Cardiac fibroblast (primary cell): Measurements from ENCODE around the gene CCNQ.

Experiments
- DNase-seq, 2 donors: peaks; one replicate each; pipeline versions ENCODE4 v3.0.0 to v3.0.0-alpha.2; 2010; ENCODE audit warnings: low read depth in 2 of 2
- H3K4me3 ChIP-seq, 2 donors: replicated peaks in 1 of 2; 1 replicate in 1 of 2; 2 replicates in 1 of 2; pipeline ENCODE4 v1.5.1; 2011; ENCODE audit warnings: low read depth in 2 of 2, low read length in 2 of 2, mild to moderate bottlenecking in 2 of 2, moderate library complexity in 1 of 2
- CTCF ChIP-seq: IDR thresholded peaks from one replicate; pipeline ENCODE4 v1.5.1; 2011; ENCODE audit warnings: low read depth, mild to moderate bottlenecking, low read length, inconsistent platforms

CCNQ gene

DNA sequence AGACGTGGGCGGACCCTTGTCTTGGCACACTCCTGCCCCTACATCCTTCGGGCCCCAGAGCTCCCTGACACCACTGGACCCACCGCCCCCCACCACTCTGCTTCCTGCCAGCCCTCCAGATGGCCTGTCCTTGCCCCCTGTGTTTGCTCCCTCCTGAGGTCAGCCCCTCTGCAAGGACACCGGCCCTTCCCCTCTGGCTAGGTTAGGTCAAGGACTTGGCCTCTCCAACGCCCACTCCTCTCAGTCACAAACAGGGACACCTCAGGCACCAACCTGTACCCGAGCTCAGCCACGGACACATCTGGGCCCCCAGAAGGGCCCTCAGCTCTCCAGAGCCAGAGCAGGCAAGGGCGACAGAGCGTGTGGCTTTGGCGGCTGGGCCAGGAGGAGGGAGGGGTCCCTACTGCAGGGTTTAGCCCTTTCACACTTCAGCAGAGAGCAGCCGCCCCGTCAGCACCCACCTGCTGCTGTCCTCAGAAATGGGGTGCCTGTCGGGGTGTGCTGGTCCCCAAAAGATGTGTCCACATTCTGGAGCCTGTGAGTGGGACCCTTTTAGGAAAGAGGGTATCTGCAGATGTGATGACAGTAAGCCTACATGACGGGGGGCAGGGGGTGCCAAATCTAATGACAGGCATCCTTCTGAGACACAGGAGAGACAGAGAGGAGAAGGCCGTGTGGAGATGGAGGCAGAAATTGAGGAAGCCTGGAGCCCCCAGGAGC, 24.5 kb upstream of the CCNQ start:
- no peak for TF ChIP-seq CTCF

DNA sequence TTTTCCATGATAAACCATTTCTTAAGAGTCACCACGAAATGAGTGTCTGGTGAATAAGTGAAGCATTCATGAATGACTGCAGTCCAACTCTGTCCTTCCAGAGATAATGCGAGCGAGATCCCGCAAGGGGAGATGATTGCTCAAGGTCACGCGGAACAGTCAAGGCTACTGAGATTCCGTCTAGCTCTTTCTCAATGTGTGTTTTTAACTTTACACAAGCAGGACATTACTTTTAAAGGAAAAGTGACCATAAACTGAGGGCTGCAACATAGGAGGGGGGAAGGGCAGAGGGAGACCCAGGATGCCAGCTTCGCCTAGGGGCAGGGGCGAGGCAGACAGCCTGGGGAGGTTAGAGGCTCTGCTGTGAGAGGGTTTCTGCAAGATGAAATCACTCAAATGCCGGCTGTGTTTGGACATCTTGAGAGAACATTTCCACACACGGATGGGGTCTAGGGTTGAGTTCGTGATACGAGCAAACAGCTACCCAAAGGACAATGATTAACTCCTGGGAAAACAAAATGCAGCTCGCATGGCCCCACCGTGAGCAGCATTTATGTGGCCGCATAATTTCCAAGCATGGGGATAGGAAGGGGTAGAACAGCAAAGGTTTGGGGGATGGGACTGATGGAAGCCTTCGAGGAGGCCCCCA, 23.8 kb upstream of the CCNQ start:
- DNase-seq: no peak
- TF ChIP-seq CTCF: no peak
- H3K4me3 ChIP-seq: no peak overlapping the region

More for the DNA sequence above, 24.5 kb upstream of the CCNQ start:
- no peak for DNase-seq
- H3K4me3 ChIP-seq: no peak overlapping the region

DNA sequence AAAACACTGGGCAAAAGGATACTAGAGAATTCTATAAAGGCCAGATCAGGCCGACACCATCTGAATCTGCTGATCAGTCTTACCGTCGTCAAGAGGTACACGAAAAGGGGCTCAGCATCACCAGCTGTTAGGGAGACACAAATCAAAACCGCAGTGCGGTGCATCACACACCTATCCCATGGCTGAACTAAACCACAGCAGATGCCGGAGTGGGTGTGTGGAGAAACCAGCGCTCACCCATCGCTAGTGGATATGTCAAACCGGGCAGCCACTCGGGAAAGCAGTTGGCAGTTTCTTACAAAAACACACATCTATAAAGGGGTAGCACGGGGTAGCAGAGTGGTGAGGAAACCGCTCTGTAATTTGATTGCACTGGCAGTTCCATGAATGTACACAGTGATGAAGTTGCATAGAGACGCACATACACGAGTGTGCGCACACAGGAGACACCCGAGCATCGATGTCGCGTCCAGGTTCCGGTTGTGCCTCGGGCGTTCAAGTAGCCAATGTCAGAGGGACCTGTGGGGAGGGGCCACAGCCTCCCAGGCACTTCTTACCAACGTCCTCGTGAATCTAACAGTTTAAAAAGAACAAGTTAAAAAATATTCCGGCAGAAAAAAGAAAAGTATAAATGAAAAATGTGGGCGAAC, 23.1 kb upstream of the CCNQ start:
- DNase-seq: no peak
- no peak overlapping the region for H3K4me3 ChIP-seq
- no peak for TF ChIP-seq CTCF

DNA sequence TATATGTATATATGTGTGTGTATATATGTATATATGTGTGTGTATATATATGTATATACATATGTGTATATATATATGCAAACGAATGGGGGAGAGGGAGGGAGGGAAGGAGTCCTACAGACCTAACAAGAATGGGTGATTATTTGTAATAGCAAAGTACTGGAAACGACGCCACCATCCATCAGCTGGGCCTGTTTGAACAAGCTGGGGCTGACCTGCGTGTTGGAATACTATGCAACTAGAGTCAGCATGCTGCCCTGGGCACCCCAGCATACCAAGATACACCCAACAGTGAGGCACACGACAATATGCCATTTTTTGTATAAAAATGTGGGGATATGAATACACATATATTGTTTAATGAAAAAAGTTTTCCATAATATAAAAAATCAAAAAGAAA, 21.6 kb upstream of the CCNQ start:
- no peak overlapping the region for H3K4me3 ChIP-seq
- DNase-seq: no peak
- TF ChIP-seq CTCF: no peak

GRCh38 chrX:153614818-153615217, 15.9 kb upstream of the CCNQ start:
- DNase-seq: no peak
- no peak for TF ChIP-seq CTCF
- no peak overlapping the region for H3K4me3 ChIP-seq

DNA sequence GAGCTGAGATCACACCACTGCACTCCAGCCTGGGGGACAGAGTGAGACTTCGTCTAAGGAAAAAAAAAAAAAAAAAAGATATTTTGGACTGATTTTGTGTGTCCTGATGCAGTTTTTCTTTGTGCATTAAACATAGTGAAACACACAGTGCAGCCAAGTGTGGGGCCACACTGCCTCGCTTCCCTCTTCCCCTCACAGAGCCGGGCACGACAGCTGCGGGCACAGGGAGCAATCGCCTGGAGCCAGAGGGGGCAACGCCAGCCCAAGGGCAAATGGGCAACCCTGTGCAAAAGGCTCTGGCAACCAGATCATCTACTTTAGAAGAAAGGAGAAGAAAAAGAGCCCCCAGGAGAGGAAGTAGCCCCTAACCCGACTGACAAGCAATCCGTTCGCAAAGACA, 13.5 kb upstream of the CCNQ start:
- H3K4me3 ChIP-seq: no peak overlapping the region
- no peak for DNase-seq
- TF ChIP-seq CTCF: no peak
